ENCODE results near the gene BPI.

Gene BPI

DNA sequence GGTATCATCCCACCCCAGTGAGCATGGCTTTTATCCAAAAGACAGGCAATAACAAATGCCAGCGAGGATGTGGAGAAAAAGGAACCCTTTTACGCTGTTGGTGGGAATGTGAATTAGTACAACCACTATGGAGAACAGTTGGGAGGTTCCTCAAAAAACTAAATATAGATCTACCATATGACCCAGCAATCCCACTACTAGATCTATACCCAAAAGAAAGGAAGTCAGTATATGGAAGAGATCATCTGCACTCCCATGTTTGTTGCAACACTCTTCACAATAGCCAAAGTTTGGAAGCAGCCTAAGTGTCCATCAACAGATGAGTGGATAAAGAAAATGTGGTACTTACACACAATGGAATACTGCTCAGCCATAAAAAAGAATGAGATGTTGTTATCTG lies 37.5 kb upstream of the BPI start:
- no peak overlapping the region for H3K27ac ChIP-seq (ENCODE audit: low read depth in 2 of 2, low read length in 2 of 2)
- no peaks in the 10 kb centered on the region for H3K36me3 ChIP-seq (ENCODE audit: control insufficient read depth in 2 of 2, insufficient read depth in 2 of 2, low read length in 2 of 2)
- H3K4me3 ChIP-seq (ENCODE audit: low read length in 2 of 2) = no peak overlapping the region
- no peaks in the 10 kb centered on the region for H3K27me3 ChIP-seq (ENCODE audit: control insufficient read depth in 2 of 2, insufficient read depth in 2 of 2, low read length in 2 of 2)
- no peaks in the 10 kb centered on the region for H3K9me3 ChIP-seq (ENCODE audit: control insufficient read depth in 2 of 2, low read length in 2 of 2)
- no peak overlapping the region for H3K9ac ChIP-seq (ENCODE audit: low read depth in 1 of 2, low read length in 2 of 2)
- H3K4me1 ChIP-seq (ENCODE audit: control insufficient read depth in 2 of 2, insufficient read depth in 2 of 2, low read length in 2 of 2) = no peaks in the 10 kb centered on the region

DNA sequence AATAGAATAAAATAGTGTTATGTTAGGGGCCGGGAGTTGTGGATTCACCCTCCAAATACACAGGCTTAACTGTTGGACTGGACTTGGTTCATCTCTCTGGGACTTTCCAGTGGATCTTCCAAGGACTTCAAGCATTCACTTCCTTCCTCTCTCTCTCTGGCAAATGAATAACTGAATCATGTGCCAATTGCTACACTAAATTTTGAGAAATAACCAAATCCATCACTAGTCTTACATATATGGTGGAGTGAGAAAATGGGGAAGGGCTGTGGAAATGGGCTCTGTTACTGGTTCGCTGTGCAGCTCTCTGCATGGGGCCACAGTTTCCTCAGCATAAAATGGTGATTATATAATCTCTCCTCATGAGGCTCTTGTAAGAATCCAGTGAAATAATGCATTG lies 36.7 kb upstream of the BPI start:
- Histone ChIP-seq H3K9me3 (ENCODE audit: control insufficient read depth in 2 of 2, low read length in 2 of 2) (no peaks in the 10 kb centered on the region), H3K4me3 (ENCODE audit: low read length in 2 of 2) (no peak overlapping the region), H3K36me3 (ENCODE audit: control insufficient read depth in 2 of 2, insufficient read depth in 2 of 2, low read length in 2 of 2) (no peaks in the 10 kb centered on the region), H3K27ac (ENCODE audit: low read depth in 2 of 2, low read length in 2 of 2) (no peak overlapping the region), H3K27me3 (ENCODE audit: control insufficient read depth in 2 of 2, insufficient read depth in 2 of 2, low read length in 2 of 2) (no peaks in the 10 kb centered on the region), H3K9ac (ENCODE audit: low read depth in 1 of 2, low read length in 2 of 2) (no peak overlapping the region), H3K4me1 (ENCODE audit: control insufficient read depth in 2 of 2, insufficient read depth in 2 of 2, low read length in 2 of 2) (no peaks in the 10 kb centered on the region)

DNA sequence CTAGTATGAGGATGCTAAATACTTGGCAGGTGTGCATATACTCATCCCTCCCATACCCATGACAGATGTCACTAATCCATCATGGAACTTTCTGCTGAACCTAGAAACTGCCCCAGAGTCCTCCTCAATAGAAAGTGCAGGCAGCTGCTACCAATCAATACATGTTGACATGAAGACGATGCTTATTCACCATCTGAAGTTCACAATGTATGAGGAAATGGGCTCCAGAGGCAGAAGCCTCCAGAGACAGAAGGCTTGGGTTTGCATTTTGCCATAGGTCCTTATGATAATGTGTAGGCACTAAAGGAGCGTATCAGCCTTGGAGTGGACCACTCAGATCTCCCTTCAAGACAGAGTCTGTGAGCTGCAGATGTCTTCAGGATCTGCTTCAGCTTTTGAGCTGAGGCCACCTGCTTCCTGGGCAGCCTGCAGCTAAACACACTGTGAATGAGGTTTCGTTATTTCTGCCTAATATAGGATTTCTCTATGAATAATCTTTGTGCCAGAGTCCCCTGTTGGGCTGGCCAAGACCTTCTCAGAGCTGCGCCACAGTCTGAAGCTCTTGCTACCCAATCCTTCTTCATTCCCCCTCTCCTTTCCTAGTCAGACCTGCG lies 35.9 kb upstream of the BPI start:
- H3K36me3 ChIP-seq (ENCODE audit: control insufficient read depth in 2 of 2, insufficient read depth in 2 of 2, low read length in 2 of 2) = no peaks in the 10 kb centered on the region
- no peaks in the 10 kb centered on the region for H3K27me3 ChIP-seq (ENCODE audit: control insufficient read depth in 2 of 2, insufficient read depth in 2 of 2, low read length in 2 of 2)
- no peaks in the 10 kb centered on the region for H3K9me3 ChIP-seq (ENCODE audit: control insufficient read depth in 2 of 2, low read length in 2 of 2)
- no peak overlapping the region for H3K27ac ChIP-seq (ENCODE audit: low read depth in 2 of 2, low read length in 2 of 2)
- no peak overlapping the region for H3K4me3 ChIP-seq (ENCODE audit: low read length in 2 of 2)
- H3K9ac ChIP-seq (ENCODE audit: low read depth in 1 of 2, low read length in 2 of 2) = no peak overlapping the region
- H3K4me1 ChIP-seq (ENCODE audit: control insufficient read depth in 2 of 2, insufficient read depth in 2 of 2, low read length in 2 of 2) = no peaks in the 10 kb centered on the region

- Histone ChIP-seq H3K27ac (ENCODE audit: low read depth in 2 of 2, low read length in 2 of 2) (no peak overlapping the region), H3K9ac (ENCODE audit: low read depth in 1 of 2, low read length in 2 of 2) (no peak overlapping the region), H3K36me3 (ENCODE audit: control insufficient read depth in 2 of 2, insufficient read depth in 2 of 2, low read length in 2 of 2) (no peaks in the 10 kb centered on the region), H3K27me3 (ENCODE audit: control insufficient read depth in 2 of 2, insufficient read depth in 2 of 2, low read length in 2 of 2) (no peaks in the 10 kb centered on the region), H3K4me1 (ENCODE audit: control insufficient read depth in 2 of 2, insufficient read depth in 2 of 2, low read length in 2 of 2) (no peaks in the 10 kb centered on the region), H3K9me3 (ENCODE audit: control insufficient read depth in 2 of 2, low read length in 2 of 2) (no peaks in the 10 kb centered on the region), H3K4me3 (ENCODE audit: low read length in 2 of 2) (no peak overlapping the region)
These were observed 34.9 kb upstream of the BPI start for GRCh38 chr20:38269040-38269439.

- H3K9me3 ChIP-seq (ENCODE audit: control insufficient read depth in 2 of 2, low read length in 2 of 2) = no peaks in the 10 kb centered on the region
- no peak overlapping the region for H3K27ac ChIP-seq (ENCODE audit: low read depth in 2 of 2, low read length in 2 of 2)
- H3K9ac ChIP-seq (ENCODE audit: low read depth in 1 of 2, low read length in 2 of 2) = no peak overlapping the region
These were observed 34.2 kb upstream of the BPI start for GRCh38 chr20:38269715-38270114.

GRCh38 chr20:38270869-38271605 lies 32.9 kb upstream of the BPI start:
- Histone ChIP-seq H3K27me3 (ENCODE audit: control insufficient read depth in 2 of 2, insufficient read depth in 2 of 2, low read length in 2 of 2) (no peaks in the 10 kb centered on the region), H3K4me1 (ENCODE audit: control insufficient read depth in 2 of 2, insufficient read depth in 2 of 2, low read length in 2 of 2) (no peaks in the 10 kb centered on the region), H3K36me3 (ENCODE audit: control insufficient read depth in 2 of 2, insufficient read depth in 2 of 2, low read length in 2 of 2) (no peaks in the 10 kb centered on the region), H3K27ac (ENCODE audit: low read depth in 2 of 2, low read length in 2 of 2) (peak overlapping the region in 1 of 2 donors; percentile 41), H3K9me3 (ENCODE audit: control insufficient read depth in 2 of 2, low read length in 2 of 2) (no peaks in the 10 kb centered on the region), H3K9ac (ENCODE audit: low read depth in 1 of 2, low read length in 2 of 2) (no peak overlapping the region), H3K4me3 (ENCODE audit: low read length in 2 of 2) (no peak overlapping the region)

More at GRCh38 chr20:38269715-38270114, 34.2 kb upstream of the BPI start:
- Histone ChIP-seq H3K27me3 (ENCODE audit: control insufficient read depth in 2 of 2, insufficient read depth in 2 of 2, low read length in 2 of 2) (no peaks in the 10 kb centered on the region), H3K4me1 (ENCODE audit: control insufficient read depth in 2 of 2, insufficient read depth in 2 of 2, low read length in 2 of 2) (no peaks in the 10 kb centered on the region), H3K36me3 (ENCODE audit: control insufficient read depth in 2 of 2, insufficient read depth in 2 of 2, low read length in 2 of 2) (no peaks in the 10 kb centered on the region), H3K4me3 (ENCODE audit: low read length in 2 of 2) (no peak overlapping the region)

DNA sequence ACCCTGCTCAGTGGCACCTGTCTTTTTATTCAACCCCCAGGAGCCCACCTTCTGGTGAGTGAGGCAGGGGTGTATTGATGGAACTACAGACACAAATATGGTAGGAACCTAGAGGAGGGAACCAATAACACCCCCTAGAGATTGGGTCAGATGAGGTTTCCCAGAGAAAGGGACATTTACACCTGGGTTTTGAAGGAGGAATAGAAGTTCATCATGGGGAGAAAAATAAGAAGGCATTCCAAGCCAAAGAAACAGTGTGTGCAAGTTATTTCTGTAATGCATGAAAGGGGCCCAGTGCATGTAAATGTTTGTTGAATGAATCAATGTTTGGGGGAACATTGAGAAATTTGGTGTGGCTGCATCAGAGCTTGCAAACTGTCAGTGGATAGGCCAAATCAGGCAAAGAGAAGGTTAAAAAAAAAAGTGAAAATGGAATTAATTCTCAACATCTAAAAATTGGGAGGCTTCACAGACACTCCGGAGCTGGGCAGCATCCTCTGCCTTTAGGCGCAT lies 32.3 kb upstream of the BPI start:
- Histone ChIP-seq H3K4me1 (ENCODE audit: control insufficient read depth in 2 of 2, insufficient read depth in 2 of 2, low read length in 2 of 2) (no peaks in the 10 kb centered on the region), H3K27me3 (ENCODE audit: control insufficient read depth in 2 of 2, insufficient read depth in 2 of 2, low read length in 2 of 2) (no peaks in the 10 kb centered on the region), H3K9ac (ENCODE audit: low read depth in 1 of 2, low read length in 2 of 2) (no peak overlapping the region), H3K9me3 (ENCODE audit: control insufficient read depth in 2 of 2, low read length in 2 of 2) (no peaks in the 10 kb centered on the region), H3K4me3 (ENCODE audit: low read length in 2 of 2) (no peak overlapping the region), H3K27ac (ENCODE audit: low read depth in 2 of 2, low read length in 2 of 2) (no peak overlapping the region), H3K36me3 (ENCODE audit: control insufficient read depth in 2 of 2, insufficient read depth in 2 of 2, low read length in 2 of 2) (no peaks in the 10 kb centered on the region)

DNA sequence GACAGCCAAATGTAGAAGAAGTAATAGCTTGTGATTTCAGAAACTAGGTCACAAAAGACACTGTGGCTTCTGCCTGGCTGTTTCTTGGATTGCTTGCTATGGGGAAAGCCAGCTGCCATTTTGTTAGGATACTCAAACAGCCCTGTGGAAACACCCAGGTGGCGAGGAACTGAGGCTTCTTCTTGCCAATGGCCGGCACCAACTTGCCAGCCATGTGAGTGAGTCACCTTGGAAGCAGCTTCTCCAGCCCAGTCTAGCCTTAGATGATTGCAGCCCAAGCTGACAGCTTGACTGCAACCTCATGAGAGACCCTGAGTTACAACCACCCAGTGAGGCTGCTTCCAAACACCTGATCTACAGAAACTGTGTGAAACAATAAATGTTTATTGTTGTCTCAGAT lies 31.6 kb upstream of the BPI start:
- H3K27me3 ChIP-seq (ENCODE audit: control insufficient read depth in 2 of 2, insufficient read depth in 2 of 2, low read length in 2 of 2) = no peaks in the 10 kb centered on the region
- H3K9me3 ChIP-seq (ENCODE audit: control insufficient read depth in 2 of 2, low read length in 2 of 2) = no peaks in the 10 kb centered on the region
- no peaks in the 10 kb centered on the region for H3K36me3 ChIP-seq (ENCODE audit: control insufficient read depth in 2 of 2, insufficient read depth in 2 of 2, low read length in 2 of 2)
- H3K27ac ChIP-seq (ENCODE audit: low read depth in 2 of 2, low read length in 2 of 2) = peak overlapping the region in 1 of 2 donors; percentile 23
- no peak overlapping the region for H3K4me3 ChIP-seq (ENCODE audit: low read length in 2 of 2)
- H3K9ac ChIP-seq (ENCODE audit: low read depth in 1 of 2, low read length in 2 of 2) = no peak overlapping the region
- H3K4me1 ChIP-seq (ENCODE audit: control insufficient read depth in 2 of 2, insufficient read depth in 2 of 2, low read length in 2 of 2) = no peaks in the 10 kb centered on the region

DNA sequence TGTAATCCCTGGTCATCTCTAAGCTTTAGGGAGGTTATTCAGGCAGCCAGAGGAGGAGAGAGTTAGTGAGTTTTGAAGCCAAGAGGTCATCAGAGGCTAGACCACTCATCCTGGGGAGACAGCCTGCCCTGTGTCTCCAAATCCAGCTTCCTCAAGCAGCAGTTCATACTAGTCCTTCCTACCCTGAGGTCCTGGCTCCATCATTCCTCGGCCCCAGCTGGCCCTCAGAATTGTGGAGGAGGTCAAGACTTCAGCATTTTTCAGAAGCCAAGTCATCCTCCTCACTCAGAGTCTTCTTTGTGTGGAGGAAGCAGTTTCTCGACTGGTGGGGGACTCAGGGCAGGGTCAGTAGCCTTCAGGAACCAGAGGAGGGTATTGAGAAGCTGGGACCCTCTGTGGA lies 31.0 kb upstream of the BPI start:
- H3K9ac ChIP-seq (ENCODE audit: low read depth in 1 of 2, low read length in 2 of 2) = no peak overlapping the region
- no peak overlapping the region for H3K4me3 ChIP-seq (ENCODE audit: low read length in 2 of 2)
- no peaks in the 10 kb centered on the region for H3K27me3 ChIP-seq (ENCODE audit: control insufficient read depth in 2 of 2, insufficient read depth in 2 of 2, low read length in 2 of 2)
- no peaks in the 10 kb centered on the region for H3K36me3 ChIP-seq (ENCODE audit: control insufficient read depth in 2 of 2, insufficient read depth in 2 of 2, low read length in 2 of 2)
- H3K4me1 ChIP-seq (ENCODE audit: control insufficient read depth in 2 of 2, insufficient read depth in 2 of 2, low read length in 2 of 2) = no peaks in the 10 kb centered on the region
- no peak overlapping the region for H3K27ac ChIP-seq (ENCODE audit: low read depth in 2 of 2, low read length in 2 of 2)
- H3K9me3 ChIP-seq (ENCODE audit: control insufficient read depth in 2 of 2, low read length in 2 of 2) = no peaks in the 10 kb centered on the region

DNA sequence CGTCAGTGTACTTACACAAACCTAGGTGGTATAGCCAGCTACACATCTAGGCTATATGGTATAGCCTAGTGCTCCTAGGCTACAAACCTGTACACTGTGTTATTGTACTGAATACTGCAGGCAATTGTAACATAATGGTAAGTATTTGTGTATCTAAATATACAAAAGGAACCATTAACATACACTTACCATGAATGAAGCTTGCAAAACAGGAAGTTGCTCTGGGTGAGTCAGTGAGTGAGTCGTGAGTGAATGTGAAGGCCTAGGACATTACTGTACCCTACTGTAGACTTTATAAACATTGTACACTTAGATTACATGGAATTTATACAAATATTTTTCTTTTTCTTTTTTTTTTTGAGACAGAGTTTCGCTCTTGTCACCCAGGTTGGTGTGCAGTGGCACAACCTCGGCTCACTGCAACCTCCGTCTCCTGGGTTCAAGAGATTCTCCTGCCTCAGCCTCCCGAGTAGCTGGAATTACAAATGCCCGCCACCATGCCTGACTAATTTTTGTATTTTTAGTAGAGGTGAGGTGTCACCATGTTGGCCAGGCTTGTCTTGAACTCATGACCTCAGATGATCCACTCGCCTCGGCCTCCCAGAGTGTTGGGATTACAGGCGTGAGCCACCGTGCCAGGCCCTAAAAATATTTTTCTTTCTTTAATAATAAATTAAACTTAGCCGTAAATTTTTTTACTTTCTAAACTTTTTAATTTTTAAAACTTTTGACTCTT lies 28.0 kb upstream of the BPI start:
- Histone ChIP-seq H3K4me1 (ENCODE audit: control insufficient read depth in 2 of 2, insufficient read depth in 2 of 2, low read length in 2 of 2) (peaks cover 0 to 3% of the 10 kb centered on the region in 2 donors), H3K9ac (ENCODE audit: low read depth in 1 of 2, low read length in 2 of 2) (no peak overlapping the region), H3K27me3 (ENCODE audit: control insufficient read depth in 2 of 2, insufficient read depth in 2 of 2, low read length in 2 of 2) (no peaks in the 10 kb centered on the region), H3K4me3 (ENCODE audit: low read length in 2 of 2) (no peak overlapping the region), H3K9me3 (ENCODE audit: control insufficient read depth in 2 of 2, low read length in 2 of 2) (no peaks in the 10 kb centered on the region), H3K27ac (ENCODE audit: low read depth in 2 of 2, low read length in 2 of 2) (peak overlapping the region in 1 of 2 donors; percentile 38), H3K36me3 (ENCODE audit: control insufficient read depth in 2 of 2, insufficient read depth in 2 of 2, low read length in 2 of 2) (no peaks in the 10 kb centered on the region)
